Type B pancreatic cell (in vitro differentiated cells): Measurements from ENCODE around the gene ST3GAL6. TPM values are rescaled to one million over a fixed set of nuclear protein-coding genes. Genes with fewer than 3 reads are reported as not detected.

Experiments
- DNase-seq: peaks from one replicate; pipeline ENCODE4 v3.0.0; 2021; ENCODE audit warnings: mixed read lengths; ENCODE audit not compliant: unreplicated experiment; ENCODE audit errors: extremely low spot score
- H3K27ac Mint-ChIP-seq: 2 replicates; pipeline ENCODE4 v1.8.0; 2021; ENCODE audit warnings: mild to moderate bottlenecking, mixed read lengths
- H3K27me3 Mint-ChIP-seq: 2 replicates; pipeline ENCODE4 v1.8.0; 2021; ENCODE audit warnings: mixed read lengths
- H3K36me3 Mint-ChIP-seq: 2 replicates; pipeline ENCODE4 v1.8.0; 2021; ENCODE audit warnings: mixed read lengths
- H3K4me1 Mint-ChIP-seq: one replicate; pipeline ENCODE4 v1.8.0; 2021; ENCODE audit warnings: mixed read lengths; ENCODE audit not compliant: unreplicated experiment
- H3K4me3 Mint-ChIP-seq: 2 replicates; pipeline ENCODE4 v1.8.0; 2021; ENCODE audit warnings: mild to moderate bottlenecking, mixed read lengths
- H3K9me3 Mint-ChIP-seq: 2 replicates; pipeline ENCODE4 v1.8.0; 2021; ENCODE audit warnings: mixed read lengths
- CTCF ChIP-seq: fragments of 200-600 bp; sonication (generic); conservative IDR thresholded peaks from 2 replicates; pipeline ENCODE4 v1.5.0; 2021; ENCODE audit warnings: antibody characterized with exemption, mild to moderate bottlenecking
- total RNA-seq: library from RNA; stranded (reverse); gene quantifications from 2 replicates; pipeline ENCODE4 v1.2.1, GENCODE V29; 2021; ENCODE audit warnings: low replicate concordance

Gene ST3GAL6
- total RNA-seq, 1 donor from 2014 or later, result 16.5 TPM

GRCh38 chr3:98777801-98778220 lies 14.7 kb downstream of the ST3GAL6 start:
- DNase-seq, result no peak
- Mint-ChIP-seq H3K27ac (no peak overlapping the region), H3K27me3 (no peaks in the 10 kb centered on the region)

GRCh38 chr3:98778383-98778782 lies 15.2 kb downstream of the ST3GAL6 start:
- H3K4me1 Mint-ChIP-seq, result no peaks in the 10 kb centered on the region
- no peak for TF ChIP-seq CTCF
- no peak overlapping the region for H3K4me3 Mint-ChIP-seq
- H3K9me3 Mint-ChIP-seq, result no peaks in the 10 kb centered on the region
- H3K27me3 Mint-ChIP-seq, result no peaks in the 10 kb centered on the region
- no peak for DNase-seq
- peaks cover 23% of the 10 kb centered on the region for H3K36me3 Mint-ChIP-seq
- H3K27ac Mint-ChIP-seq, result no peak overlapping the region

More at GRCh38 chr3:98777801-98778220, 14.7 kb downstream of the ST3GAL6 start:
- TF ChIP-seq CTCF, result no peak
- no peaks in the 10 kb centered on the region for H3K9me3 Mint-ChIP-seq
- H3K4me1 Mint-ChIP-seq, result no peaks in the 10 kb centered on the region
- H3K4me3 Mint-ChIP-seq, result no peak overlapping the region
- peaks cover 20% of the 10 kb centered on the region for H3K36me3 Mint-ChIP-seq

GRCh38 chr3:98778852-98779413 lies 15.8 kb downstream of the ST3GAL6 start:
- TF ChIP-seq CTCF, result no peak
- H3K9me3 Mint-ChIP-seq, result no peaks in the 10 kb centered on the region
- no peaks in the 10 kb centered on the region for H3K27me3 Mint-ChIP-seq
- H3K4me3 Mint-ChIP-seq, result no peak overlapping the region
- peaks cover 19% of the 10 kb centered on the region for H3K36me3 Mint-ChIP-seq
- no peak overlapping the region for H3K27ac Mint-ChIP-seq
- no peaks in the 10 kb centered on the region for H3K4me1 Mint-ChIP-seq
- DNase-seq, result no peak

- Mint-ChIP-seq H3K27ac (no peak overlapping the region), H3K4me3 (no peak overlapping the region), H3K4me1 (no peaks in the 10 kb centered on the region), H3K27me3 (no peaks in the 10 kb centered on the region), H3K36me3 (peaks cover 19% of the 10 kb centered on the region), H3K9me3 (no peaks in the 10 kb centered on the region)
- DNase-seq, result no peak
- TF ChIP-seq CTCF, result no peak
Measured at GRCh38 chr3:98779541-98780335, 16.6 kb downstream of the ST3GAL6 start.

GRCh38 chr3:98780343-98780742 lies 17.2 kb downstream of the ST3GAL6 start:
- no peak overlapping the region for H3K4me3 Mint-ChIP-seq
- DNase-seq, result no peak
- no peak for TF ChIP-seq CTCF
- no peaks in the 10 kb centered on the region for H3K9me3 Mint-ChIP-seq
- no peaks in the 10 kb centered on the region for H3K27me3 Mint-ChIP-seq
- peaks cover 19% of the 10 kb centered on the region for H3K36me3 Mint-ChIP-seq
- H3K4me1 Mint-ChIP-seq, result peaks cover 2% of the 10 kb centered on the region
- no peak overlapping the region for H3K27ac Mint-ChIP-seq
